22Rv1 (cell line): ENCODE measurements around the gene CCL2.

ENCODE experiments used
- H3K27ac ChIP-seq: fragments of 450-650 bp; 2 replicates; pipeline ENCODE4 v1.5.1; 2017
- CTCF ChIP-seq: fragments of 450-650 bp; IDR thresholded peaks from 2 replicates; pipeline ENCODE4 v1.5.1; 2017; ENCODE audit warnings: mild to moderate bottlenecking
- ZFX ChIP-seq: fragments of 450-650 bp; IDR thresholded peaks from 2 replicates; pipeline ENCODE4 v1.6.1; 2017; ENCODE audit warnings: antibody characterized with exemption, borderline replicate concordance

CCL2 gene

GRCh38 chr17:34254651-34255380 lies at the start of gene CCL2:
Gene CCL2, plus strand, starts transcription at chr17:34255285. Its CDS starts 65 bp downstream, at chr17:34255350.
- H3K27ac ChIP-seq, result no peak within 1 kb of the TSS
- TF ChIP-seq ZFX (no peak), CTCF (no peak)

- H3K27ac ChIP-seq, result no peak overlapping the region
- TF ChIP-seq CTCF, result no peak
- TF ChIP-seq ZFX, result no peak
These were observed 49.7 kb upstream of the CCL2 start for GRCh38 chr17:34205401-34205800.

- TF ChIP-seq CTCF (no peak), ZFX (no peak)
- no peak overlapping the region for H3K27ac ChIP-seq
These were observed 48.5 kb upstream of the CCL2 start for GRCh38 chr17:34206569-34206968.

- TF ChIP-seq CTCF (no peak), ZFX (no peak)
- no peak overlapping the region for H3K27ac ChIP-seq
These were observed 47.5 kb upstream of the CCL2 start for GRCh38 chr17:34207572-34207971.

- no peak for TF ChIP-seq CTCF
- no peak for TF ChIP-seq ZFX
- no peak overlapping the region for H3K27ac ChIP-seq
These were observed 36.3 kb upstream of the CCL2 start for GRCh38 chr17:34218748-34219147.

GRCh38 chr17:34219405-34219804 lies 35.7 kb upstream of the CCL2 start:
- no peak overlapping the region for H3K27ac ChIP-seq
- TF ChIP-seq CTCF (no peak), ZFX (no peak)

- no peak overlapping the region for H3K27ac ChIP-seq
- TF ChIP-seq CTCF (no peak), ZFX (no peak)
These were observed 34.9 kb upstream of the CCL2 start for GRCh38 chr17:34220045-34220751.
